ENCODE measurements around the gene ATP5MG. TPM values are rescaled to one million over a fixed set of nuclear protein-coding genes. Genes with fewer than 3 reads are reported as not detected.

Gene ATP5MG
- total and polyA plus RNA-seq, 10 of the 15 experiments (the other 5 are each of a cell fraction or from before 2014, with no cell fraction given) = 211 to 2,276 (median 633) TPM

DNA sequence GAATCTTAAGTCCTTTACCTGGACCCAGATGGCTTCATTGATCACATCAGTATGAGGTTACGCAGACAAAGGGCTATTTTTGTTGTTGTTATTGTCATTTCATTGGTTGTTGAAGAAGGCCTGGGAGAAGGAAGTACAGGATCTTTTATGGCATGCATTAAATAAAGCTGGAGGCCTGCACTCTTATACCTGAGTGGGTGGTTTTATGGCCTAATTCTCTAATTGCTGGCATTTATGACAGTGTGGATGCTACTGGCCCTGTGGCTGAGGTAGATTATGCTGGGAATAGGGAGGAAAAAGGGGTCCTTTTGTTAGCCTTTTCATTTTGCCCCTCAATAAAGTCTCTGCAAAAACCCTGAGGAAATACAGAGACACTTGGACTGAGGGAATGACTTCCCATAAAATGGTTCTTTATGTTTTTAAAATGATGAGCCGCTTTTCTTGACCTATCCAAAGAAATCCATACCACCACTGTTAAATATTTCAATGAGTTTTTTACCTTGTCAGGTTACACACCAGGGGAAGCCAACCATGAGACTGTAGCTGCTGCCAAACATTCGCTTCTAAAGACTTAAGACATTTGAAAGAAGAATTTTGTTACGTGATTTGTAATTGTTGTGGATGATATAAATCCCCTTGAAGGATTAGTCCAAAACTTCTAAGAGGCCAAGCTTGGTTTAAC, 41.6 kb downstream of the ATP5MG start:
- peaks cover 37% of the 10 kb centered on the region for H3K4me1 ChIP-seq (ENCODE audit: control insufficient read depth, insufficient read depth, low read length)
- peak overlapping the region; percentile 84 for H3K27ac ChIP-seq (ENCODE audit: control insufficient read depth, insufficient read depth)
- no peaks in the 10 kb centered on the region for H4K20me1 ChIP-seq (ENCODE audit: control insufficient read depth, insufficient read depth)
- H3K4me2 ChIP-seq (ENCODE audit: control insufficient read depth, insufficient read depth) = peak overlapping the region; percentile 93
- ChIA-PET RAD21 (ENCODE audit: unreplicated experiment) (interaction anchor here (0.7 to 2.1 kb wide), 5 partner anchors 8 to 228 kb away, joined by 3 to 9 read pairs (median 4); no protein-coding TSS in a partner anchor), SMC1A (ENCODE audit: uncharacterized antibody, unreplicated experiment) (interaction anchor here (0.8 to 1.6 kb wide), 7 partner anchors 8 to 245 kb away, joined by 3 to 7 read pairs (median 3); no protein-coding TSS in a partner anchor), CTCF (interaction anchor here (0.6 to 2.5 kb wide), 10 partner anchors 7 to 87 kb away, joined by 3 to 9 read pairs (median 4); partner anchors contain the start of gene TMEM25), POLR2A (interaction anchor here (0.8 to 1.4 kb wide), 4 partner anchors 11 to 40 kb away, joined by 3 to 4 read pairs (median 4); no protein-coding TSS in a partner anchor)
- FAIRE-seq = no peak
- no peaks in the 10 kb centered on the region for H3K9me3 ChIP-seq (replicated peaks; ENCODE audit: control insufficient read depth, insufficient read depth, low read length)
- intact Hi-C loops (cut with micrococcal nuclease; ENCODE audit: unreplicated experiment) (no loop called here), in situ Hi-C loops (cut with MboI) (no loop called here)
- no TSS peak for BruUV-seq (replicated peaks)
- WGBS (ENCODE audit: insufficient coverage, insufficient replicate concordance, low lambda C conversion rate, missing lambda C conversion rate) = 14% methylated on average over 4 of the region's 4 CpGs
- no peak overlapping the region for H2AFZ ChIP-seq (ENCODE audit: control insufficient read depth, low read depth, low read length)
- H3K4me3 ChIP-seq = peak overlapping the region; percentile 94
- H3K36me3 ChIP-seq (ENCODE audit: control insufficient read depth in 2 of 2, insufficient read depth in 2 of 2, low read length in 1 of 2) = peaks cover 0 to 3% of the 10 kb centered on the region in 2 experiments; a peak in 1 of 4 replicates
- TF ChIP-seq, protein P1, sequence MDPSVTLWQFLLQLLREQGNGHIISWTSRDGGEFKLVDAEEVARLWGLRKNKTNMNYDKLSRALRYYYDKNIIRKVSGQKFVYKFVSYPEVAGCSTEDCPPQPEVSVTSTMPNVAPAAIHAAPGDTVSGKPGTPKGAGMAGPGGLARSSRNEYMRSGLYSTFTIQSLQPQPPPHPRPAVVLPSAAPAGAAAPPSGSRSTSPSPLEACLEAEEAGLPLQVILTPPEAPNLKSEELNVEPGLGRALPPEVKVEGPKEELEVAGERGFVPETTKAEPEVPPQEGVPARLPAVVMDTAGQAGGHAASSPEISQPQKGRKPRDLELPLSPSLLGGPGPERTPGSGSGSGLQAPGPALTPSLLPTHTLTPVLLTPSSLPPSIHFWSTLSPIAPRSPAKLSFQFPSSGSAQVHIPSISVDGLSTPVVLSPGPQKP (IDR thresholded peaks at IDR 0.05; ENCODE audit: low read depth, low read length) = no peak
- TF ChIP-seq CHD1 (IDR thresholded peaks at IDR 0.05; ENCODE audit: low read depth, low read length) = no peak
- no peak for TF ChIP-seq IRF4 (IDR thresholded peaks at IDR 0.05; ENCODE audit: low read depth, low read length)
- no peak for TF ChIP-seq MTA2 (IDR thresholded peaks at IDR 0.05; ENCODE audit: low read depth)
- no peak for TF ChIP-seq RAD51 (IDR thresholded peaks at IDR 0.05)
- TF ChIP-seq LARP7 (IDR thresholded peaks at IDR 0.05) = no peak
- TF ChIP-seq CBFB (IDR thresholded peaks at IDR 0.05; ENCODE audit: low read depth) = no peak
- no peak for TF ChIP-seq NBN (IDR thresholded peaks at IDR 0.05)
- no peak for TF ChIP-seq TCF7 (IDR thresholded peaks at IDR 0.05; ENCODE audit: borderline replicate concordance)
- no peak for DNase-seq (ENCODE audit: low read depth, low spot score)
- H3K9ac ChIP-seq (ENCODE audit: control insufficient read depth, insufficient read depth, low read length) = peak overlapping the region; percentile 51
- peaks cover 98% of the 10 kb centered on the region for H3K79me2 ChIP-seq (ENCODE audit: control insufficient read depth, insufficient read depth, low read length)
- no peaks in the 10 kb centered on the region for H3K27me3 ChIP-seq (replicated peaks in 1 of 2; ENCODE audit: control insufficient read depth in 2 of 2, insufficient read depth in 2 of 2, low read length in 1 of 2)
- peak; percentile 23 for ATAC-seq

Measured in GM12878 (cell line).